MCF 10A (cell line): ENCODE results near the gene SSNA1. TPM values are rescaled to one million over a fixed set of nuclear protein-coding genes. Genes with fewer than 3 reads are reported as not detected.

Experiments used
- BruUV-seq: library from RNA; stranded (reverse); fragments of 400-500 nt; replicated peaks from 2 replicates; lab custom pipeline; 2021; lab: Mats Ljungman, UMichigan
- CTCF ChIA-PET: fragments of 300-600 bp; sonication (Branson Sonifier 250); formaldehyde crosslinking; extraction: SDS; loops from one replicate; lab custom pipeline; 2021; ENCODE audit warnings: antibody characterized with exemption, inconsistent platforms; lab: Yijun Ruan, JAX
- POLR2A ChIA-PET: fragments of 300-600, 350-650 bp; sonication (Branson Sonifier 250); formaldehyde crosslinking; extraction: SDS; loops from one replicate; lab custom pipeline; 2020; ENCODE audit warnings: antibody characterized with exemption, inconsistent platforms; lab: Yijun Ruan, JAX
- DNase-seq: peaks from one replicate; pipeline ENCODE4 v3.0.0-alpha.2; 2018; ENCODE audit not compliant: unreplicated experiment
- H3K27ac Mint-ChIP-seq: one replicate; pipeline ENCODE4 v1.8.0; 2022; ENCODE audit warnings: mild to moderate bottlenecking, low read depth, mixed read lengths; ENCODE audit not compliant: unreplicated experiment
- H3K27me3 Mint-ChIP-seq: one replicate; pipeline ENCODE4 v1.8.0; 2022; ENCODE audit warnings: mixed read lengths; ENCODE audit not compliant: insufficient read depth, unreplicated experiment
- H3K36me3 Mint-ChIP-seq: one replicate; pipeline ENCODE4 v1.8.0; 2022; ENCODE audit warnings: mild to moderate bottlenecking, moderate library complexity, mixed read lengths; ENCODE audit not compliant: insufficient read depth, unreplicated experiment
- H3K4me1 Mint-ChIP-seq: one replicate; pipeline ENCODE4 v1.8.0; 2022; ENCODE audit warnings: mixed read lengths; ENCODE audit not compliant: insufficient read depth, unreplicated experiment
- H3K4me3 Mint-ChIP-seq: one replicate; pipeline ENCODE4 v1.8.0; 2022; ENCODE audit warnings: mild to moderate bottlenecking, moderate library complexity, mixed read lengths; ENCODE audit not compliant: unreplicated experiment
- H3K9me3 Mint-ChIP-seq: one replicate; pipeline ENCODE4 v1.8.0; 2022; ENCODE audit warnings: mixed read lengths; ENCODE audit not compliant: unreplicated experiment
- CTCF ChIP-seq: fragments of 200-600 bp; IDR thresholded peaks from one replicate; pipeline ENCODE4 v1.8.0; 2022; ENCODE audit warnings: antibody characterized with exemption, mild to moderate bottlenecking; ENCODE audit not compliant: unreplicated experiment
- intact Hi-C: fragments of 100-400 bp; cut with micrococcal nuclease; formaldehyde crosslinking; loops from 2 replicates; pipeline ENCODE4 v1.14.1; 2022
- total RNA-seq: library from RNA; stranded (reverse); gene quantifications from 2 replicates; pipeline ENCODE4 v1.2.3, GENCODE V29; 2022

The SSNA1 gene
- total RNA-seq, 1 experiment from 2014 or later, result 81.4 TPM

GRCh38 chr9:137224830-137225694 lies 36.6 kb downstream of the SSNA1 start, which contains the start of gene CYSRT1:
Gene CYSRT1, plus strand, starts transcription at chr9:137225174. Its CDS starts 448 bp downstream, at chr9:137225622.
- Mint-ChIP-seq H3K27me3 (no peaks in the 10 kb centered on the region), H3K4me3 (peak within 1 kb of the TSS; percentile 83), H3K4me1 (peaks cover 15% of the 10 kb centered on the region), H3K9me3 (no peaks in the 10 kb centered on the region), H3K27ac (peak within 1 kb of the TSS; percentile 61), H3K36me3 (no peaks in the 10 kb centered on the region)
- ChIA-PET CTCF (interaction anchor here (0.7 to 5.6 kb wide), 6 partner anchors 13 to 188 kb away, joined by 3 to 36 read pairs (median 4); partner anchors contain the start of gene SSNA1), POLR2A (interaction anchor here (0.9 to 6.3 kb wide), 9 partner anchors 12 to 139 kb away, joined by 3 to 73 read pairs (median 14); partner anchors contain the start of genes ANAPC2, MAN1B1, NDOR1 and SSNA1)
- BruUV-seq, result no TSS peak
- intact Hi-C loops, result loop anchor here (10.0 kb wide), 2 partner anchors 50 to 180 kb away; partner anchors contain the start of genes LRRC26, NPDC1 and TMEM210
- peak; percentile 31 for DNase-seq
- TF ChIP-seq CTCF, result no peak

GRCh38 chr9:137225699-137226331 lies 37.3 kb downstream of the SSNA1 start:
- DNase-seq, result no peak
- Mint-ChIP-seq H3K27me3 (no peaks in the 10 kb centered on the region), H3K36me3 (no peaks in the 10 kb centered on the region), H3K4me1 (peaks cover 15% of the 10 kb centered on the region), H3K27ac (peak overlapping the region; percentile 73), H3K9me3 (no peaks in the 10 kb centered on the region), H3K4me3 (peak overlapping the region; percentile 83)
- ChIA-PET POLR2A (interaction anchor here (0.9 to 6.3 kb wide), 14 partner anchors 10 to 159 kb away, joined by 4 to 73 read pairs (median 6); partner anchors contain the start of genes ANAPC2, MAN1B1, NDOR1 and SSNA1), CTCF (interaction anchor here (0.6 to 5.6 kb wide), 13 partner anchors 12 to 499 kb away, joined by 3 to 36 read pairs (median 4); partner anchors contain the start of gene SSNA1)
- BruUV-seq, result no TSS peak
- no peak for TF ChIP-seq CTCF
- intact Hi-C loops, result loop anchor here (10.0 kb wide), 2 partner anchors 51 to 181 kb away; partner anchors contain the start of genes LRRC26, NPDC1 and TMEM210

GRCh38 chr9:137226338-137227053 lies 38.0 kb downstream of the SSNA1 start:
- H3K27ac Mint-ChIP-seq, result peak overlapping the region; percentile 73
- DNase-seq, result peak; percentile 68
- no TSS peak for BruUV-seq
- no peaks in the 10 kb centered on the region for H3K9me3 Mint-ChIP-seq
- ChIA-PET CTCF (interaction anchor here (0.6 to 5.6 kb wide), 20 partner anchors 11 to 325 kb away, joined by 3 to 36 read pairs (median 5); partner anchors contain the start of genes ANAPC2, MRPL41, NPDC1 and SSNA1), POLR2A (interaction anchor here (0.9 to 6.3 kb wide), 14 partner anchors 10 to 159 kb away, joined by 3 to 73 read pairs (median 6); partner anchors contain the start of genes ANAPC2, MAN1B1, NDOR1 and SSNA1)
- no peaks in the 10 kb centered on the region for H3K36me3 Mint-ChIP-seq
- no peaks in the 10 kb centered on the region for H3K27me3 Mint-ChIP-seq
- intact Hi-C loops, result loop anchor here (1.0 to 10.0 kb wide), 4 partner anchors 37 to 182 kb away; partner anchors contain the start of genes LRRC26, NPDC1 and TMEM210
- no peak for TF ChIP-seq CTCF
- H3K4me3 Mint-ChIP-seq, result peak overlapping the region; percentile 40
- peaks cover 15% of the 10 kb centered on the region for H3K4me1 Mint-ChIP-seq
